ENCODE results near the gene DDX41.

- no peak for TF ChIP-seq CTCF (IDR thresholded peaks at IDR 0.05)
- no peak for TF ChIP-seq POLR2A (IDR thresholded peaks at IDR 0.05)
- TF ChIP-seq EP300 (IDR thresholded peaks at IDR 0.05; ENCODE audit: low read depth): no peak
- no peak for TF ChIP-seq POLR2AphosphoS5 (IDR thresholded peaks at IDR 0.05)
Observed at GRCh38 chr5:177537389-177538361, 20.9 kb upstream of the DDX41 start.
